Esophagus squamous epithelium (tissue), 5 donors: ENCODE results near the gene RD3L. TPM values are rescaled to one million over a fixed set of nuclear protein-coding genes. Genes with fewer than 3 reads are reported as not detected.

Experiments used
- DNase-seq: peaks from one replicate; lab custom pipeline; 2025; lab: John Stamatoyannopoulos, UW
- H3K27ac ChIP-seq, 4 donors: fragments of 200-600 bp; sonication (generic); one replicate each; pipeline ENCODE4 v1.5.1; 2016 to 2019; ENCODE audit warnings: mild to moderate bottlenecking in 1 of 4
- H3K27me3 ChIP-seq, 4 donors: fragments of 200-600 bp; sonication (generic); 1 replicate in 3 of 4; 2 replicates in 1 of 4; pipeline versions ENCODE4 v1.5.1 to v1.6.0; 2017 to 2021; ENCODE audit warnings: antibody characterized with exemption in 1 of 4
- H3K36me3 ChIP-seq, 3 donors: fragments of 200-600 bp; sonication (generic); one replicate each; pipeline ENCODE4 v1.5.1; 2016 to 2019
- H3K4me1 ChIP-seq, 3 donors: fragments of 200-600 bp; sonication (generic); one replicate each; pipeline ENCODE4 v1.5.1; 2017 to 2019
- H3K4me3 ChIP-seq, 4 donors: fragments of 200-600 bp; sonication (generic); 1 replicate in 3 of 4; 2 replicates in 1 of 4; pipeline ENCODE4 v1.5.1; 2016 to 2019; ENCODE audit warnings: mild to moderate bottlenecking in 2 of 4, moderate library complexity in 1 of 4
- H3K9me3 ChIP-seq, 3 donors: fragments of 200-600 bp; sonication (generic); one replicate each; pipeline ENCODE4 v1.5.1; 2016 to 2019
- POLR2A ChIP-seq, 4 donors: fragments of 450-650 bp; IDR thresholded peaks; one replicate each; pipeline ENCODE4 v1.6.1; 2017; ENCODE audit warnings: antibody characterized with exemption in 4 of 4, mild to moderate bottlenecking in 4 of 4, moderate library complexity in 3 of 4
- WGBS, 2 donors: methylation state at CpG; one replicate each; pipeline ENCODE4 v1.1.5; 2018; 5-methylcytosine and 5-hydroxymethylcytosine counted together
- intact Hi-C: fragments of 100-400 bp; cut with DNase I; formaldehyde crosslinking; loops from one replicate; pipeline ENCODE4 v1.15.0; 2022
- total RNA-seq, 4 donors: library from RNA; depleted of rRNA; stranded (reverse); fragments of >200 nt; gene quantifications; one replicate each; pipeline ENCODE4 v1.1.0, GENCODE V29; 2016
- TF ChIP-seq, protein P1 (sequence below), 6 experiments: fragments of 450-650 bp in 4 of 6; fragments of 200-600 bp in 2 of 6; sonication (generic) in 2 of 6; IDR thresholded peaks; one replicate each; pipeline ENCODE4 v1.5.1; 2016 to 2019; ENCODE audit warnings: antibody characterized with exemption in 6 of 6, mild to moderate bottlenecking in 4 of 6, moderate library complexity in 4 of 6
- donor health status: DM: yes; HTN: yes; CAD: no.

RD3L gene
- total RNA-seq, 4 donors from 2014 or later = not detected

DNA sequence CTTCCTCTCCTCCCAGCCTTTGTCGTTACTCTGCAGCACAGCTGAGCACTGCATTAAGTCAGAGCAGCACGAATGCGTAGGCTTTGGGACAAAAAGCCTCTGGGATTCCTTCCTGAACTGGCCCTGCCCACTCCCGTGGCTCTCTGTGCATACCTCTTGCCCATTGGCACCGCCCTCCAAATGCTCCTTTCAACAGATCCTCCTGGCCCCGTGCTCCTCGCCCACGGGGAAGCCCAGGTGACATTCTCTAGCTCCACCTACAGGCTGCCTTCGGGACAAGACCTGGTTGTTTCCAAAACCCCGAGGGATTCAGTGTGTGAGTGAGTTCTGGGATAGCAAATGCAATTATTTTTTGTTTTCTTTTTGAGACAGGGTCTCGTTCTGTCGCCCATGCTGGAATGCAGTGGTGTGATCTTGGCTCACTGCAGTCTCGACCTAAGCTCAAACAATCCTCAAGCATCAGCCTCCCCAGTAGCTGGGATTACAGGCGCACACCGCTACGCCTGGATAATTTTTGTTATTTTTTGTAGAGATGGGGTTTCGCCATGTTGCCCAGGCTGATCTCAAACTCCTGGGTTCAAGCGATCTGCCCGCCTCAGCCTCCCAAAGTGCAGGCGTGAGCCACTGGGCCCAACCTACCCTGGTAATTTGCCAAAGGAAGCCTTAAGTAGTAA, 31.9 kb downstream of the RD3L start:
- DNase-seq = no peak
- Histone ChIP-seq H3K4me3 (peak overlapping the region in 1 of 4 donors; percentile 46), H3K27me3 (no peaks in the 10 kb centered on the region), H3K27ac (peak overlapping the region; percentile 21 to 66 (median 39)), H3K36me3 (peaks cover 0 to 48% (median 14%) of the 10 kb centered on the region in 3 donors), H3K9me3 (no peaks in the 10 kb centered on the region), H3K4me1 (peaks cover 0 to 15% (median 11%) of the 10 kb centered on the region in 3 donors)
- 10 to 14% methylated on average over 13 to 14 of the region's 20 CpGs for WGBS, 2 donors
- TF ChIP-seq POLR2A (IDR thresholded peaks at IDR 0.05) = no peak
- TF ChIP-seq, protein P1, sequence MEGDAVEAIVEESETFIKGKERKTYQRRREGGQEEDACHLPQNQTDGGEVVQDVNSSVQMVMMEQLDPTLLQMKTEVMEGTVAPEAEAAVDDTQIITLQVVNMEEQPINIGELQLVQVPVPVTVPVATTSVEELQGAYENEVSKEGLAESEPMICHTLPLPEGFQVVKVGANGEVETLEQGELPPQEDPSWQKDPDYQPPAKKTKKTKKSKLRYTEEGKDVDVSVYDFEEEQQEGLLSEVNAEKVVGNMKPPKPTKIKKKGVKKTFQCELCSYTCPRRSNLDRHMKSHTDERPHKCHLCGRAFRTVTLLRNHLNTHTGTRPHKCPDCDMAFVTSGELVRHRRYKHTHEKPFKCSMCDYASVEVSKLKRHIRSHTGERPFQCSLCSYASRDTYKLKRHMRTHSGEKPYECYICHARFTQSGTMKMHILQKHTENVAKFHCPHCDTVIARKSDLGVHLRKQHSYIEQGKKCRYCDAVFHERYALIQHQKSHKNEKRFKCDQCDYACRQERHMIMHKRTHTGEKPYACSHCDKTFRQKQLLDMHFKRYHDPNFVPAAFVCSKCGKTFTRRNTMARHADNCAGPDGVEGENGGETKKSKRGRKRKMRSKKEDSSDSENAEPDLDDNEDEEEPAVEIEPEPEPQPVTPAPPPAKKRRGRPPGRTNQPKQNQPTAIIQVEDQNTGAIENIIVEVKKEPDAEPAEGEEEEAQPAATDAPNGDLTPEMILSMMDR (IDR thresholded peaks at IDR 0.05) = peak; percentile 50 to 93 (median 90)
- intact Hi-C loops = no loop called here

DNA sequence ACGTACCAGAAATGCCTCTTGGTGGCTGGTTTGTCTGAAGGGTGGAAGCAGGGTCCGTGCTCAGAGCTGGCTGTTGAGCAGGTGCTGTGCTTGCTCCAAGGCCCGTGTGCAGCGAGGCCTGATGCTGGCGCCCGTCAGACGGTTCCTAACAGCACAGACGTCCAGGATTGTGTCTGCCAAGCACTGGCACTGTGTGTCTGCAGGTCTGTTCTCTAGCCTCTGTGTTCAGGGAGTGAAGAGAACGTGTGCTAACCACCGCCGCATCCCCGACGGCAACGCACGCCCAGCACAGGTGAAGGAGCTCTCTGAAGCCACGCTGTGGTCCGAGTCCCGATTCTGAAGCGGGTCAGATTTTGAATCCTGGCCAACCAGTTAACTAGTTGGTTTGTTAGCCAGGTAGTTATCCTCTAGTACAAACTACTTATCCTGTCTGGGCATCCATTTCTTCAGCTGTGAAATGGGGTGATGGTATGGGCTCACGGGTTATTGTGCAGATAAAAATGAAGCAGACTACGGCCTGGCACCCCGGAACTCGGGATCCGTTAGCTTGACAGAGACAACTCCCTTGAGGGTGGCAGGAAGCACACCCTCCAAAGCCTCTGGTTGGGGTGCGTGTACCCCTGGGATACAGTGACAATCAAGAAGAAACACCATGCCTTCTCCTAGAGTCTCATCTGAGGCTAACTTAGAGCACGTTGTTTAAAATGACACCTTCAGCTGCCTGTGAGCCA, 32.6 kb downstream of the RD3L start:
- WGBS, 2 donors = 61 to 76% methylated on average over 9 to 19 of the region's 26 CpGs
- no peak for DNase-seq
- Histone ChIP-seq H3K27me3 (no peaks in the 10 kb centered on the region), H3K27ac (peak overlapping the region; percentile 21 to 66 (median 39)), H3K36me3 (peaks cover 0 to 41% (median 14%) of the 10 kb centered on the region in 3 donors), H3K4me1 (peaks cover 0 to 15% (median 11%) of the 10 kb centered on the region in 3 donors), H3K9me3 (no peaks in the 10 kb centered on the region), H3K4me3 (peak overlapping the region in 1 of 4 donors; percentile 46)
- intact Hi-C loops = loop anchor here (5.0 kb wide), 1 partner anchor 102 kb away; no protein-coding TSS in a partner anchor
- TF ChIP-seq, protein P1 (IDR thresholded peaks at IDR 0.05) = no peak
- no peak for TF ChIP-seq POLR2A (IDR thresholded peaks at IDR 0.05)

DNA sequence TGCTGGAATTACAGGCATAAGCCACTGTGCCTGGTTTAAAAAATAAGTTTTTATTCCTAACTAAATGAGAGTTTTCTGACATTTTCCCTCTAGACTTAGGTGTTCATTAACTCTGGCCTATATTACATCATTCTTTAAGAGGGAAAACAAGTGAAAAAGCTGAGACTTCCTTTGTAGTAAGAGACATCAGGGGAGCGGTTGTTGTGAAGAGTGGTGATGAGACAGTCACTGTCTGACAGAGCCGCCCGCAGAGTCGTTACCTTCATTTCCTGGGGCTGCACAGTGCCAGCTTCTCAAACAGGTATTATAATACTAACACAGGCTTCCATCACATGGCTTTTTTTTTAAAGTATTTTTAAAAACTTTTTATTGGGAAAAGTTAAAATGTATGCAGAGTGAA, 33.7 kb downstream of the RD3L start:
- TF ChIP-seq, protein P1 (IDR thresholded peaks at IDR 0.05) = no peak
- no peak for TF ChIP-seq POLR2A (IDR thresholded peaks at IDR 0.05)
- 90 to 94% methylated on average over 4 of the region's 4 CpGs for WGBS, 2 donors
- intact Hi-C loops = loop anchor here (5.0 kb wide), 1 partner anchor 101 kb away; no protein-coding TSS in a partner anchor

DNA sequence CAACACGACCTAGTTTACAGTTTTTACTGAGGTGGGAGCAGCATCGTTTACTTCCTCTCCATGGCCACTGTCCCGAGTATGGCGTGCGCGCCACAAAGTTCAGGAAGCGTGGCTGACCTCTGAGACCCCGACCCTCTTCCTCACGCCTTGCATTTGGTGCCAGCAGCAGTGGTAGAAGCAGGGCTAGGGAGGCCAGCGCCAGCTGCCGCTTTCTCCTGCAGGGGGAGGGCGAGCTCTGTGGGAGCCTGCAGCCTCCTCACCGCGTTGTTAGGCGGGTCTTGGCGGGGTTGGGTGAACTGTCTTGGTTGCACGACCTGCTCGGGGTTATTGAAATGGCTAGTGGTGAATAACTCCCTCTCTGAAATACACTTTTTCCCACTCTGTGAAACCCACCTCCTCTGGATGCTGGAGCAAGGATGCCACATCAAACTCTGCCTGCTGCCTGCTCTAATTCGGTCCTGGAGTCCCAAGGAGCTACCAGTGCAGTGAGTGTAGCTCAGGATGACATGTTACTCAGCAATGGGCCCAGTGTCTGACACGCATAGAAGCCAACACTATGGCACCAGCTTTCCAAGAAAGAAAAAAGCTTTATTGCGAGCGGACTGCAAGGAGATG, 36.4 kb downstream of the RD3L start:
- Histone ChIP-seq H3K27me3 (no peaks in the 10 kb centered on the region), H3K4me3 (no peak overlapping the region), H3K9me3 (no peaks in the 10 kb centered on the region), H3K4me1 (peaks cover 0 to 19% (median 11%) of the 10 kb centered on the region in 3 donors), H3K36me3 (peaks cover 0 to 3% (median 0%) of the 10 kb centered on the region in 3 donors), H3K27ac (no peak overlapping the region)
- TF ChIP-seq POLR2A (IDR thresholded peaks at IDR 0.05) = no peak
- TF ChIP-seq, protein P1 (IDR thresholded peaks at IDR 0.05) = no peak
- DNase-seq = no peak
- 47 to 62% methylated on average over 12 to 15 of the region's 22 CpGs for WGBS, 2 donors
- intact Hi-C loops = loop anchor here (5.0 kb wide), 1 partner anchor 99 kb away; no protein-coding TSS in a partner anchor

More for the DNA sequence above, 33.7 kb downstream of the RD3L start:
- Histone ChIP-seq H3K4me3 (no peak overlapping the region), H3K36me3 (peaks cover 0 to 30% (median 7%) of the 10 kb centered on the region in 3 donors), H3K27me3 (no peaks in the 10 kb centered on the region), H3K4me1 (peaks cover 0 to 15% (median 11%) of the 10 kb centered on the region in 3 donors), H3K9me3 (no peaks in the 10 kb centered on the region), H3K27ac (no peak overlapping the region)
- no peak for DNase-seq
